GM23248 (cell line): ENCODE measurements around the gene NCAM1.

Source experiments
- EZH2 ChIP-seq: fragments of 200-600 bp; sonication (generic); IDR thresholded peaks from 2 replicates; pipeline ENCODE4 v1.6.1; 2018; ENCODE audit warnings: antibody characterized with exemption, mild to moderate bottlenecking; ENCODE audit not compliant: insufficient read depth, poor library complexity, severe bottlenecking
- EZH2phosphoT487 ChIP-seq: fragments of 200-600 bp; sonication (generic); IDR thresholded peaks from 2 replicates; pipeline ENCODE4 v1.6.1; 2018; ENCODE audit warnings: antibody characterized with exemption, moderate library complexity, mild to moderate bottlenecking, low read depth; ENCODE audit not compliant: insufficient read depth

DNA sequence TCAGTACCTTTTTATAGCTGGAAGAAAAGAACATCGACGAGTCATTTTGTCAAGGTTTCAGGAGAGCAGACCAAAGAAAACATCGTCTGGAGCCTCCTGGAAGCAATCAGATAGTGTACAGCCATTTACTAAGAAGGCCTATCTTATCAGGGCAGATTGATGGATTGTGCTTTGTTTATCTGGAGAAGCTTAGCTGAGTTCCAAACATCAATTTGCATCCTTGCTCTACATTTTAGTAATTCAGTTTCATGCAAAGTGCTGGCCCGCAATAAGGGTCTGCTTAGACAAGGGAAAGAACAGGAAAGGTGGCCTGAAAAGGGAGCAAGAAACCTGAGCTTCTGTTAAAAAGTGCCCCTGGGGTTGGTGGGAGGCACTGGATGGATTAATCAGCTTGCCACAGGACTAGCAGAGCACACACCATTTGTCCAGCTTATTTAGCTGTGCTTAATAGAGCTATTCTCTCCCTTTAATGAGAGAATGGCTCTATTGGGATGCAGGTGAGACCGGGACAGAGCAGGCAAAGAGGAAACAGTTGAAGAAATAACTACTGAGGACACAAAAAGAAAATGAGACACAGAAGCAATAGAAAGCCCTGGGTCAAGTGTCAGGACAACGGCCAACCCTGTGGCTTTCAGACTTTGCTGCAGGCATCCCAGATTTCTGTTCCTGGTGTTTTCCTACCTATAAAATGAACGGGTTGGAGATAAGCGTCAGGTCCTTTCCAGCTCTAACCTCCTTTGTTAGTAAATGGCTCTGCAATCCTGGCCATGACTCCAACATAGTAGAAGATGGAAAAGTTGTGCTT lies 231.1 kb downstream of the NCAM1 start:
- TF ChIP-seq EZH2phosphoT487 (no peak), EZH2 (no peak)
